Activated T-helper 1 cell treated with anti-CD3 and anti-CD28 coated beads, Interleukin-12 subunit alpha, Interleukin-12 subunit beta, Interleukin-2, Interleukin-4 antibody, amounts not matched to agents 30 ng/mL and 10 ng/mL and 1 ng/mL, durations not matched to agents 14 hours and 24 hours and 36 hours (primary cell): ENCODE data around the gene PAGR1. TPM values are rescaled to one million over a fixed set of nuclear protein-coding genes. Genes with fewer than 3 reads are reported as not detected.
"Not testable (repeated sequence)": the region's sequence is repeated elsewhere in the genome, so short reads cannot be mapped to it uniquely, and the experiment has no call there.

ENCODE experiments used
- DNase-seq: peaks from one replicate; pipeline ENCODE4 v3.0.0; 2021; ENCODE audit warnings: low spot score
- H3K27ac Mint-ChIP-seq: one replicate; pipeline ENCODE4 v1.8.0; 2021; ENCODE audit warnings: mild to moderate bottlenecking, mixed read lengths
- H3K27me3 Mint-ChIP-seq: one replicate; pipeline ENCODE4 v1.8.0; 2022; ENCODE audit warnings: mild to moderate bottlenecking, moderate library complexity, mixed read lengths; ENCODE audit not compliant: insufficient read depth
- H3K36me3 Mint-ChIP-seq: one replicate; pipeline ENCODE4 v1.8.0; 2021; ENCODE audit warnings: low read depth, mixed read lengths
- H3K4me1 Mint-ChIP-seq: one replicate; pipeline ENCODE4 v1.8.0; 2021; ENCODE audit warnings: low read depth, mixed read lengths
- H3K4me3 Mint-ChIP-seq: one replicate; pipeline ENCODE4 v1.8.0; 2021; ENCODE audit warnings: mild to moderate bottlenecking, moderate library complexity, mixed read lengths
- H3K9me3 Mint-ChIP-seq: one replicate; pipeline ENCODE4 v1.8.0; 2021; ENCODE audit warnings: mixed read lengths
- intact Hi-C: fragments of 100-400 bp; cut with micrococcal nuclease; formaldehyde crosslinking; loops from one replicate; pipeline ENCODE4 v1.15.1; 2024
- total RNA-seq: library from RNA; stranded (reverse); gene quantifications from 2 replicates; pipeline ENCODE4 v1.2.3, GENCODE V29; 2022

The PAGR1 gene
- total RNA-seq, 1 donor from 2014 or later: 29.2 TPM

GRCh38 chr16:29820730-29821642 is 5.0 kb downstream of the PAGR1 start:
- peaks cover 49% of the 10 kb centered on the region for H3K4me1 Mint-ChIP-seq
- intact Hi-C loops: loop anchor here (1.0 to 10.0 kb wide), 6 partner anchors 16 to 796 kb away; partner anchors contain the start of genes ASPHD1, C16orf92 and CDIPT

GRCh38 chr16:29821643-29822115 is 5.7 kb downstream of the PAGR1 start:
- Mint-ChIP-seq H3K27ac (peak overlapping the region; percentile 88), H3K27me3 (no peaks in the 10 kb centered on the region), H3K36me3 (peaks cover 28% of the 10 kb centered on the region), H3K4me1 (peaks cover 55% of the 10 kb centered on the region), H3K4me3 (peak overlapping the region; percentile 99), H3K9me3 (no peaks in the 10 kb centered on the region)
- no peak for DNase-seq
- intact Hi-C loops: loop anchor here (2.0 to 10.0 kb wide), 4 partner anchors 17 to 797 kb away; partner anchors contain the start of genes ASPHD1 and C16orf92

More at GRCh38 chr16:29820730-29821642, 5.0 kb downstream of the PAGR1 start:
- H3K9me3 Mint-ChIP-seq: no peaks in the 10 kb centered on the region
- peak overlapping the region; percentile 88 for H3K27ac Mint-ChIP-seq
- peaks cover 28% of the 10 kb centered on the region for H3K36me3 Mint-ChIP-seq
- DNase-seq: no peak
- peak overlapping the region; percentile 99 for H3K4me3 Mint-ChIP-seq
- H3K27me3 Mint-ChIP-seq: no peaks in the 10 kb centered on the region

GRCh38 chr16:29824589-29825144 is 8.7 kb downstream of the PAGR1 start:
- Mint-ChIP-seq H3K36me3 (peaks cover 17% of the 10 kb centered on the region), H3K27ac (peak overlapping the region; percentile 85), H3K9me3 (no peaks in the 10 kb centered on the region), H3K27me3 (no peaks in the 10 kb centered on the region), H3K4me1 (peaks cover 48% of the 10 kb centered on the region), H3K4me3 (peak overlapping the region; percentile 68)
- intact Hi-C loops: loop anchor here (1.0 to 10.0 kb wide), 6 partner anchors 16 to 828 kb away; partner anchors contain the start of genes C16orf54, C16orf92, KCTD13 and PRR14
- no peak for DNase-seq

DNA sequence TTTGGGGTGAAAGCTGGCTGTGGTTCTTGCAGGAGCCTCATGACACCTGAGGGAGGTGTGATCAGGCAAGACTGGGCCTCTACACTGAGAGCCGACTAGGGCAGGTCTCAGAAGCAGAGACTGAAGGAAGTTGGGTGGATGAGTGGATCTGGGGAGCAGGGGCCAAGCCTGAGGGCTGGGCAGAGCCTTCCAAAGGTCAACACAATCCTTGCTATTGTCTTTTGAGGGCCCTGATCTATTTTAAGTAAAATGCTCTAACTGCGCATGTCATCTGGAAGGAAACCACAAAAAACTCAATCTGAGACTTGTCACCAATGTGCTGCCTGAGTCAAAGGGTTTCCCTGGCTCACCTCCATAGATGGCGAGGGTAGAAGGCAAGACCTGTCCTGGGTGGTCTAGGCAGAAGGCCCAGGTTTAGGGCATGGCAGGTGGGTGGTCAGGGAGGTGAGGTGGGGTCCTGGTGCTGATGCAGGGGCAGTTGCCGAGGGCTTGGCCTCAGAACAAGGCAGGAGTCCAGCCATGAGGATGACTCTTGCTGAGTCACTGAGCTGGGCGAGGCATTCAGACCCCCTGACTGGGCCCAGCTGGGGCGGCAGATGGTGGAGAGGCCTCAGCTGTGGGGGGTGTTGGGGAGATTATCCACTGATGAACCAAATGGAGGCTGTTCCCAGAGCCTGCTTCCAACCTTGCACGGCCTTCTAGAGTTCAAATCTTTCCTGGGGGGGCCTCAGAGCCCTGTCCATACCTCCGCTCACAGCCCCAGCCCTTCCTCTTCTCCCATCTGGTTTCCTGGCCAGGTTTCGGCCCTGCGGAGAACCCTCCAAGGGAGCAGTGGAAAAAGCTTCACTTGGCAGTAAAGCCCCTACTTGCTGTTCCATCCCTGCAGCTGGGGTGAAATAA is 9.4 kb downstream of the PAGR1 start:
- DNase-seq: peak; percentile 50
- no peaks in the 10 kb centered on the region for H3K9me3 Mint-ChIP-seq

DNA sequence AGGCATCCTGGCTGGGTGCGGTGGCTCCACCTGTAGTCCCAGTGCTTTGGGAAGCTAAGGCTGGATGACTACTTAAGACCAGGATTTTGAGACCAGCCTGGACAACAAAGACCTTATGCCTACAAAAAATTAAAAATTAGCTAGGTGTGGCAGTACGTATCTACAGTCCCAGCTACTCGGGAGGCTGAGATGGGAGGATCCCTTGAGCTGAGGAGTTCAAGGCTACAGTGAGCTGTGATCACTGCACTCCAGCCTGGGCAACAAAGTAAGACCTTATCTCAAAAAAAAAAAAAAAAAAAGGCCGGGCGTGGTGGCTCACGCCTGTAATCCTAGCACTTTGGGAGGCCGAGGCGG is 10.4 kb downstream of the PAGR1 start:
- Mint-ChIP-seq H3K4me1 (peaks cover 42% of the 10 kb centered on the region), H3K4me3 (peak overlapping the region; percentile 77), H3K27me3 (no peaks in the 10 kb centered on the region), H3K36me3 (peaks cover 17% of the 10 kb centered on the region), H3K27ac (peak overlapping the region; percentile 89), H3K9me3 (no peaks in the 10 kb centered on the region)
- intact Hi-C loops: loop anchor here (5.0 to 10.0 kb wide), 3 partner anchors 79 to 826 kb away; partner anchors contain the start of genes C16orf54 and PRR14
- no peak for DNase-seq

More for the DNA sequence above, 9.4 kb downstream of the PAGR1 start:
- peaks cover 42% of the 10 kb centered on the region for H3K4me1 Mint-ChIP-seq
- intact Hi-C loops: loop anchor here (1.0 to 10.0 kb wide), 5 partner anchors 17 to 827 kb away; partner anchors contain the start of genes C16orf54, KCTD13 and PRR14
- peaks cover 14% of the 10 kb centered on the region for H3K36me3 Mint-ChIP-seq
- peak overlapping the region; percentile 85 for H3K27ac Mint-ChIP-seq
- H3K4me3 Mint-ChIP-seq: peak overlapping the region; percentile 68
- H3K27me3 Mint-ChIP-seq: no peaks in the 10 kb centered on the region

- DNase-seq: no peak
- Mint-ChIP-seq H3K4me3 (no peak overlapping the region), H3K36me3 (peaks cover 34% of the 10 kb centered on the region), H3K27me3 (no peaks in the 10 kb centered on the region), H3K9me3 (no peaks in the 10 kb centered on the region), H3K27ac (no peak overlapping the region), H3K4me1 (peaks cover 27% of the 10 kb centered on the region)
- intact Hi-C loops: no loop called here
These were observed 14.8 kb downstream of the PAGR1 start for GRCh38 chr16:29830774-29831173.

DNA sequence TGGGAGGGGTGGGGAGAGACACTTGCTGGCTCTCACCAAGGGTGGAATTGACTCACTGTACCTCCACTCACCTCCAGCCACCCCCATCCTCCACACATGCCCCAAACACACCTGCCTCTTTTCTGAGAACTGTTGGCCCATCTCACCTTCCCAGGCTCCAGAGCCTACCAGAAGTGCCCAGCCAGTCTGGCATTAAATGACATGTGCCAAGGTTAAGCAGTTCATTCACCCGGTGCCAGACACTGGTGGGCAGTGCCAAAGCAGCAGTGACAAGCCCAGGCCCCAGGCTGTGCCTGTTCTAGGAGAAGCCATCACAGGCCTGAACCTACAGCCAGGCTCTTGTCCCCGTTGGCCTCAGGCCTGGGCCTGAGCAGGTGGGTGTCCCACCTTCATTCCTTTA is 15.5 kb downstream of the PAGR1 start:
- no peaks in the 10 kb centered on the region for H3K9me3 Mint-ChIP-seq
- no peaks in the 10 kb centered on the region for H3K27me3 Mint-ChIP-seq
- H3K27ac Mint-ChIP-seq: no peak overlapping the region
- H3K4me3 Mint-ChIP-seq: no peak overlapping the region
- no peak for DNase-seq
- H3K36me3 Mint-ChIP-seq: peaks cover 37% of the 10 kb centered on the region
- intact Hi-C loops: no loop called here
- H3K4me1 Mint-ChIP-seq: peaks cover 20% of the 10 kb centered on the region

- H3K9me3 Mint-ChIP-seq, intact Hi-C loops, H3K4me3 Mint-ChIP-seq, DNase-seq, H3K27me3 Mint-ChIP-seq, H3K27ac Mint-ChIP-seq, H3K4me1 Mint-ChIP-seq: not testable (repeated sequence)
- peaks cover 39% of the 10 kb centered on the region for H3K36me3 Mint-ChIP-seq
These were observed 17.3 kb downstream of the PAGR1 start for GRCh38 chr16:29833219-29833618.

GRCh38 chr16:29834079-29834478 is 18.1 kb downstream of the PAGR1 start:
- Mint-ChIP-seq H3K36me3 (peaks cover 39% of the 10 kb centered on the region), H3K27ac (peak overlapping the region; percentile 83), H3K27me3 (no peaks in the 10 kb centered on the region), H3K4me1 (peaks cover 8% of the 10 kb centered on the region), H3K9me3 (no peaks in the 10 kb centered on the region), H3K4me3 (no peak overlapping the region)
- intact Hi-C loops: no loop called here
- no peak for DNase-seq

DNA sequence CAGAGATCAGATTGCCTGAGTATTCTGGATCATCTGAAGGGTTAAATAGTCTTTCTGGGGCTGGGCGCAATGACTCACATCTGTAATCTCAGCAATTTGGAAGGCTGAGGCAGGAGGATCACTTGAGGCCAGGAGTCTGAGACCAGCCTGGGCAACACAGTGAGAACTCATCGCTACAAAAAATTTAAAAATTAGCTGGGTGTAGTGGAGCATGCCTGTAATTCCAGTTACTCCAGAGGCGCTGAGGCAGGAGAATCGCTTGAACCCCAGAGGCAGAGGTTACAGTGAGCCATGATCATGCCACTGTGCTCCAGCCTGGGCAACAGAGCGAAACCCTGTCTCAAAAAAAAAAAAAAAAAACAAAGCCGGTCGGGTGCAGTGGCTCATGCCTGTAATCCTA is 20.0 kb downstream of the PAGR1 start:
- Mint-ChIP-seq H3K9me3 (no peaks in the 10 kb centered on the region), H3K27me3 (no peaks in the 10 kb centered on the region), H3K4me3 (no peak overlapping the region), H3K4me1 (peaks cover 8% of the 10 kb centered on the region), H3K27ac (no peak overlapping the region), H3K36me3 (peaks cover 47% of the 10 kb centered on the region)
- no peak for DNase-seq
- intact Hi-C loops: no loop called here

- intact Hi-C loops: no loop called here
- Mint-ChIP-seq H3K36me3 (peaks cover 43% of the 10 kb centered on the region), H3K9me3 (no peaks in the 10 kb centered on the region), H3K4me1 (peaks cover 8% of the 10 kb centered on the region), H3K27me3 (no peaks in the 10 kb centered on the region), H3K27ac (no peak overlapping the region), H3K4me3 (no peak overlapping the region)
- no peak for DNase-seq
These were observed 20.7 kb downstream of the PAGR1 start for GRCh38 chr16:29836623-29837022.

GRCh38 chr16:29837841-29838240 is 21.9 kb downstream of the PAGR1 start:
- Mint-ChIP-seq H3K27ac (no peak overlapping the region), H3K4me3 (no peak overlapping the region), H3K4me1 (peaks cover 8% of the 10 kb centered on the region), H3K9me3 (no peaks in the 10 kb centered on the region), H3K36me3 (peaks cover 37% of the 10 kb centered on the region), H3K27me3 (no peaks in the 10 kb centered on the region)
- no peak for DNase-seq
- intact Hi-C loops: no loop called here
